Lower leg skin (tissue), 4 donors: ENCODE data around the gene SPATA13. TPM values are rescaled to one million over a fixed set of nuclear protein-coding genes. Genes with fewer than 3 reads are reported as not detected.

Source experiments
- DNase-seq, 2 donors: peaks; one replicate each; pipeline ENCODE4 v3.0.0-alpha.2; 2019; ENCODE audit warnings: low spot score in 2 of 2
- H3K4me3 ChIP-seq: fragments of 200-600 bp; sonication (generic); 2 replicates; pipeline ENCODE4 v1.5.1; 2017; ENCODE audit warnings: mild to moderate bottlenecking, low read depth; ENCODE audit not compliant: poor library complexity, severe bottlenecking
- POLR2A ChIP-seq, 2 donors: fragments of 450-650 bp; IDR thresholded peaks; one replicate each; pipeline ENCODE4 v1.6.1; 2016 to 2017; ENCODE audit warnings: antibody characterized with exemption in 2 of 2, mild to moderate bottlenecking in 1 of 2, moderate library complexity in 1 of 2
- WGBS, 2 donors: methylation state at CpG; one replicate each; pipeline ENCODE4 v1.1.5; 2018; 5-methylcytosine and 5-hydroxymethylcytosine counted together
- intact Hi-C: fragments of 100-400 bp; cut with DNase I; formaldehyde crosslinking; loops from one replicate; pipeline ENCODE4 v1.15.0; 2023; ENCODE audit warnings: low total_unique reads
- total RNA-seq, 4 donors: library from RNA; depleted of rRNA; stranded (reverse); fragments of >200 nt; gene quantifications; one replicate each; pipeline ENCODE4 v1.1.0, GENCODE V29; 2016
- TF ChIP-seq, protein P1 (sequence below), 3 donors: fragments of 450-650 bp; IDR thresholded peaks; one replicate each; pipeline ENCODE4 v1.5.1; 2016; ENCODE audit warnings: antibody characterized with exemption in 3 of 3, mild to moderate bottlenecking in 3 of 3, moderate library complexity in 2 of 3

The SPATA13 gene
- total RNA-seq, 4 donors from 2014 or later, result 30.6 to 78.3 (median 46.2) TPM

DNA sequence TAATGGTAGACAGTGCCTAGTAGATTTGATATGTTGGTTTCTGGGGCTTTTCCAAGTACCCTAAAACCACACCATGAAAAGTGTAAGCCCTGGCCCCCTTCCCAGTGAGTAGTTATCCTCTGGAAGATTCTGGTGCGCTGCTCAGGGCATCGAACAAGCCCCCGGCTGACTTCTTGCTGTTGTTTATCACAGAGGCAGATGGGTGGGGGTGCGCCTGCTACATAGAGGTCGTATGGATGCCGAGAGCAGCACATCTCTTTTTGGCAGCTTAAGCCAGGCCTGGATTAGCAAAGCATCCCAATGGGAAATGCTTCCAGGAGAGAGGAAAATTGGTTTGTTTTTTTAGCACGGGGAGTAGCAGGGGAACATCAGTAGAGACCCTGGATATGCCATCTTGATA, 26.3 kb upstream of the SPATA13 start:
- TF ChIP-seq POLR2A (IDR thresholded peaks at IDR 0.05), result no peak
- TF ChIP-seq, protein P1, sequence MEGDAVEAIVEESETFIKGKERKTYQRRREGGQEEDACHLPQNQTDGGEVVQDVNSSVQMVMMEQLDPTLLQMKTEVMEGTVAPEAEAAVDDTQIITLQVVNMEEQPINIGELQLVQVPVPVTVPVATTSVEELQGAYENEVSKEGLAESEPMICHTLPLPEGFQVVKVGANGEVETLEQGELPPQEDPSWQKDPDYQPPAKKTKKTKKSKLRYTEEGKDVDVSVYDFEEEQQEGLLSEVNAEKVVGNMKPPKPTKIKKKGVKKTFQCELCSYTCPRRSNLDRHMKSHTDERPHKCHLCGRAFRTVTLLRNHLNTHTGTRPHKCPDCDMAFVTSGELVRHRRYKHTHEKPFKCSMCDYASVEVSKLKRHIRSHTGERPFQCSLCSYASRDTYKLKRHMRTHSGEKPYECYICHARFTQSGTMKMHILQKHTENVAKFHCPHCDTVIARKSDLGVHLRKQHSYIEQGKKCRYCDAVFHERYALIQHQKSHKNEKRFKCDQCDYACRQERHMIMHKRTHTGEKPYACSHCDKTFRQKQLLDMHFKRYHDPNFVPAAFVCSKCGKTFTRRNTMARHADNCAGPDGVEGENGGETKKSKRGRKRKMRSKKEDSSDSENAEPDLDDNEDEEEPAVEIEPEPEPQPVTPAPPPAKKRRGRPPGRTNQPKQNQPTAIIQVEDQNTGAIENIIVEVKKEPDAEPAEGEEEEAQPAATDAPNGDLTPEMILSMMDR (IDR thresholded peaks at IDR 0.05), result no peak
- no peak for DNase-seq
- intact Hi-C loops, result no loop called here
- WGBS, 2 donors, result 63 to 76% methylated on average over 7 of the region's 7 CpGs
- no peak overlapping the region for H3K4me3 ChIP-seq

DNA sequence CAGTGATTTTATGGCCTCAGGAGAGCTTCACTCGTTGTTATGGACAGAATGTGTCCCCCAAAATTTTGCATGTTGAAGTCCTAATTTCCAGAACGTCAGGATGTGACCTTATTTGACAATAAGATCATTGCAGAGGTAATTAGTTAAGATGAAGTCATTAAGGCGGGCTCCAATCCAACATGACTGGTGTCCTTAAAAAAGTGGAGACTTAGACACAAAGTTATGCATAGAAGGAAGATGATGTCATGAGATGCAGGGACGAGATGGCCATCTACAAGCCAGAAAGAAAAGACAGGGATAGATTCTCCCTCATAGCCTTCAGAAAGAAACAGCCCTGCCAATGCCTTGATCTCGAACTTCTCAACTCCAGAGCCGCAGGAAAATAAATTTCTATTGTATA, 25.8 kb upstream of the SPATA13 start:
- intact Hi-C loops, result no loop called here
- 63 to 72% methylated on average over 6 of the region's 6 CpGs for WGBS, 2 donors

DNA sequence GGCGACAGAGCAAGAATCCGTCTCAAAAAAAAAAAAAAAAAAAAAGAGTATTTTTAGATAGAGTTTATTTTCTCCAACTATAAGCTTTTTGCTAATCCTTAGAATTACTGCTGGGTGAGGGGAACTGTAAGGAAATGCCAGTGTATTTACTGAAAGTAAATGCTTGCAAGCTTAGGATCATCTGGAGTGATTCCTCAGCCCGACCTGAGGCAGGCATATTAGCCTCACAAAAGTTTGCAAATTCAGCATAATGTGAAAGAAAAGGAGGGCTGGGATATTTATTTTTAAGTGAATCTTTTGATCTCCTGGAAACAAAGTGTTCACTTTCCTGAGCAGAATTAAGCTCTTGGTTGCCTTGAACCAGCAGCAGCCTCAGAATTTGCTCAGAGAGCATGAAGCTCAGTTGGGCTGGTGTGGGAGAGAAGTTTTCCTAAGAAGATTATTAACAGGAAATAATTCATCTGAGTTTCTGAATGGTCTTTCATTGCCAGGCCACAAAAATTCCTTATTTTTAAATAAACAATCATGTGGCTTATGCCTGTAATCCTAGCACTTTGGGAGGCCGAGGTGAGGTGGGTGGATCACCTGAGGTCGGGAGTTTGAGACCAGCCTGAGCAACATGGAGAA, 24.7 kb upstream of the SPATA13 start:
- TF ChIP-seq, protein P1 (IDR thresholded peaks at IDR 0.05), result no peak
- no peak for TF ChIP-seq POLR2A (IDR thresholded peaks at IDR 0.05)
- intact Hi-C loops, result no loop called here
- no peak overlapping the region for H3K4me3 ChIP-seq
- WGBS, 2 donors, result 68 to 86% methylated on average over 5 of the region's 5 CpGs
- no peak for DNase-seq

More for the DNA sequence above, 25.8 kb upstream of the SPATA13 start:
- no peak for DNase-seq
- TF ChIP-seq POLR2A (IDR thresholded peaks at IDR 0.05), result no peak
- TF ChIP-seq, protein P1 (IDR thresholded peaks at IDR 0.05), result no peak
- no peak overlapping the region for H3K4me3 ChIP-seq

DNA sequence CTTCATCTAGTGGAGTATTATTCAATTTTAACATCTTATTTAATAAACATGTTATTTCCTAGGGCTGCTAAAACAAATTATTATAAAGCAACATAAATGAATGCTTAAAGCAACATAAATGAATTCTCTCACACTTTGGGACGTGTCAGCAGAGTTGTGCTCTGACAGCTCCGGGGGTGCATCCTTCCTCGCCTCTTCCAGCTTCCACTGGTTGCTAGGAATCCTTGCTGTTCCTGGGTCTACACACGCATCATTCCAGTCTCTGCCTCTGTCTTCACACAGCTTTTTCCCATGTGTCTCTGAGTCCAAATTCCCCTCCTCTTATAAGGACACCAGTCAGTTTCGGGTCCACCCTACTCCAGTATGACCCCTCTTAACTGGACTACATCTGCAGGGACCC, 21.6 kb upstream of the SPATA13 start:
- 88 to 91% methylated on average over 5 of the region's 5 CpGs for WGBS, 2 donors
- intact Hi-C loops, result no loop called here
- DNase-seq, result no peak
- TF ChIP-seq, protein P1 (IDR thresholded peaks at IDR 0.05), result no peak
- TF ChIP-seq POLR2A (IDR thresholded peaks at IDR 0.05), result no peak
- no peak overlapping the region for H3K4me3 ChIP-seq

DNA sequence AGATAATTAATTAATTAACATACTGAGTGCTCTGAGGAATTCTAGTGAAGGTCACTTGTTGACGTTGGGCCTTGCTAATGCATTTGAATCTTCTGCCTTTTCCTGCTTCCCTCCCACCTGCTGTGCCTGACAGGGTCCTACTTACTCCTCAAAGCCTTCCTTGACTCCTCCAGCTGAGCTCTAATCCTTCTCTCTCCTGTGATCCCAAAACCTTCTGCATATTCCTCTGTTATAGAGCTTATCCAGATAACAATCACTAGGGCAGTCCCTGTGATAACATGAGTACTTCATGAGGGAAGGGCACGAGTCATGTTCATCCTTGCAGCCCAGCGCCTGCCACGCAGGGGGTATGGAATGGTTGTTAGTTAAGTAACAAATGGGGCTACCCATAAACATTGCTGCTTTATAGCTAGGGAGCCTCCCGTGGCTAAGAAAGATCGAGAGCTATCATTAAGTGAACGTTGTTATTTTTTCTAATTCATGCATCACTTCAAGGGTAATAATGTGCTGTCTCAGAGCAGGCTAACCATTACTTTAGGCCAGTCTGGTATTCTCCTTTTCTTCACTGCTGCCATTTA, 19.1 kb upstream of the SPATA13 start:
- WGBS, 2 donors, result 81 to 87% methylated on average over 7 of the region's 7 CpGs
- TF ChIP-seq, protein P1 (IDR thresholded peaks at IDR 0.05), result no peak
- TF ChIP-seq POLR2A (IDR thresholded peaks at IDR 0.05), result no peak
- intact Hi-C loops, result no loop called here
- H3K4me3 ChIP-seq, result no peak overlapping the region
- no peak for DNase-seq

DNA sequence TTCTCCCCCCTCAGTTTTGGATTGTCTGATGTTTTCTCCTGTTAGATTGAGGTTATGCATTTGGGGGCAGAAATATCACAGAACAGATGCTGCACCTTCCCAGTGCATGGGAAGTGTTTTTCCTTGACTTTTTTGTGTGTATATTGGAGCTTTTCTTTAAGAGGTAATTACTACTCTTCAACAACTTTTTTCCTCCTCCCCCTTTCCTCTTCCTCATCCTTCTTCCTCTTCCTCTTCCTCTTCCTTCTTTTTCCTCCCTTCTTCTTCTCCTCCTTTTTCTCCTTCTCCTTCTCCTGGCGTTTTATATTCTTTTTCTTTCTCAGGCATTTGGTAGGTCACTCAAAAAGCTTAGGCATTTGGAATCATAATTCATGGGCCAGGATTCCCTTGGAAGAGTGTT, 18.1 kb upstream of the SPATA13 start:
- WGBS, 2 donors, result 57 to 80% methylated on average over 1 of the region's 1 CpG
- H3K4me3 ChIP-seq, result no peak overlapping the region
- no peak for TF ChIP-seq POLR2A (IDR thresholded peaks at IDR 0.05)
- TF ChIP-seq, protein P1 (IDR thresholded peaks at IDR 0.05), result no peak
- no peak for DNase-seq
- intact Hi-C loops, result no loop called here
